HepG2 (cell line): ENCODE results near the gene KIAA0930. TPM values are rescaled to one million over a fixed set of nuclear protein-coding genes. Genes with fewer than 3 reads are reported as not detected.
A peak's percentile ranks its signal among the peaks of the same experiment; 100 is the strongest.

ENCODE experiments used
- ATAC-seq: fragments of 200-7000 bp; cut with Tn5 transposase; 3 replicates; pipeline ENCODE4 v1.9.1; 2020; ENCODE audit warnings: mild to moderate bottlenecking, moderate library complexity
- BruUV-seq: library from RNA; stranded (reverse); fragments of 400-500 nt; replicated peaks from 2 replicates; lab custom pipeline; 2021; lab: Mats Ljungman, UMichigan
- CTCF ChIA-PET: fragments of 300-600 bp; formaldehyde crosslinking; extraction: SDS; loops from one replicate; lab custom pipeline; 2021; ENCODE audit warnings: low total read pairs, inconsistent platforms, low intra/inter-chr PET ratio; lab: Yijun Ruan, JAX
- POLR2A ChIA-PET: fragments of 350-600 bp; sonication (Branson Sonifier 250); formaldehyde crosslinking; loops from one replicate; lab custom pipeline; 2020; ENCODE audit warnings: antibody characterized with exemption, inconsistent platforms; lab: Yijun Ruan, JAX
- DNase-seq: peaks from one replicate; pipeline ENCODE4 v3.0.0-alpha.2; 2015; ENCODE audit warnings: low spot score
- FAIRE-seq: peaks from 3 replicates; lab custom pipeline; 2011; peaks lifted over from hg19 to GRCh38; lab: Jason Lieb, UNC
- H2AFZ ChIP-seq: one replicate; pipeline ENCODE4 v1.6.1; 2011; ENCODE audit warnings: low read length, inconsistent platforms
- H3K27ac ChIP-seq: fragments of 300-600 bp; 3 replicates; pipeline ENCODE4 v1.8.0; 2011; ENCODE audit warnings: mixed run types, mild to moderate bottlenecking, mixed read lengths, low read length, inconsistent platforms; ENCODE audit not compliant: insufficient read depth; ENCODE audit errors: extremely low read length
- H3K27me3 ChIP-seq, 2 experiments: fragments of 200-600 bp in 1 of 2; 2 replicates in 1 of 2; 3 replicates in 1 of 2; pipeline versions ENCODE4 v1.6.0 to v1.8.0; 2011; ENCODE audit warnings: low read length in 2 of 2, mild to moderate bottlenecking in 2 of 2, moderate library complexity in 2 of 2, inconsistent platforms in 1 of 2; ENCODE audit not compliant: insufficient read depth in 2 of 2, control insufficient read depth in 1 of 2
- H3K36me3 ChIP-seq, 2 experiments: fragments of 200-600 bp in 1 of 2; replicated peaks in 1 of 2; 2 replicates in 1 of 2; 3 replicates in 1 of 2; pipeline versions ENCODE4 v1.5.1 to v1.8.0; 2011; ENCODE audit warnings: low read length in 2 of 2, inconsistent platforms in 1 of 2; ENCODE audit not compliant: insufficient read depth in 2 of 2, control insufficient read depth in 1 of 2
- H3K4me1 ChIP-seq: 2 replicates; pipeline ENCODE4 v1.5.1; 2012; ENCODE audit warnings: low read length, inconsistent platforms; ENCODE audit not compliant: insufficient read depth
- H3K4me2 ChIP-seq: 2 replicates; pipeline ENCODE4 v1.6.0; 2011; ENCODE audit warnings: low read depth, low read length, inconsistent platforms
- H3K4me3 ChIP-seq, 3 experiments: fragments of 200-600 bp in 1 of 3; sonication (generic), shearing (Covaris generic) in 1 of 3; replicated peaks in 1 of 3; 2 replicates each; pipeline ENCODE4 v1.5.1; 2011 to 2016; ENCODE audit warnings: low read length in 3 of 3, inconsistent platforms in 2 of 3, low read depth in 2 of 3, mild to moderate bottlenecking in 2 of 3, control low read depth in 1 of 3, mixed read lengths in 1 of 3; ENCODE audit not compliant: insufficient read depth in 1 of 3
- H3K79me2 ChIP-seq: one replicate; pipeline ENCODE4 v1.6.1; 2011; ENCODE audit warnings: low read length, inconsistent platforms; ENCODE audit not compliant: insufficient read depth
- H3K9ac ChIP-seq: 2 replicates; pipeline ENCODE4 v1.6.0; 2011; ENCODE audit warnings: mild to moderate bottlenecking, low read depth, low read length, inconsistent platforms; ENCODE audit not compliant: insufficient read depth
- H3K9me3 ChIP-seq: 2 replicates; pipeline ENCODE4 v1.5.1; 2012; ENCODE audit warnings: mild to moderate bottlenecking, low read length
- H4K20me1 ChIP-seq: 2 replicates; pipeline ENCODE4 v1.6.0; 2011; ENCODE audit warnings: inconsistent platforms, mild to moderate bottlenecking, low read length, moderate library complexity; ENCODE audit not compliant: insufficient read depth
- BORCS8-MEF2B ChIP-seq: sonication (generic); formaldehyde crosslinking; IDR thresholded peaks from 2 replicates; pipeline ENCODE4 v1.8.0; 2022; ENCODE audit warnings: mild to moderate bottlenecking, missing genetic modification reagents
- HDAC1 ChIP-seq: sonication (generic); formaldehyde crosslinking; IDR thresholded peaks from 2 replicates; pipeline ENCODE4 v1.5.1; 2020; ENCODE audit warnings: mild to moderate bottlenecking, missing genetic modification reagents
- HNRNPK ChIP-seq: fragments of 200-400 bp; formaldehyde crosslinking; IDR thresholded peaks from 2 replicates; pipeline ENCODE4 v1.6.1; 2018; ENCODE audit warnings: low read length, low read depth, moderate library complexity, mild to moderate bottlenecking; ENCODE audit not compliant: poor library complexity, severe bottlenecking
- HOXD1 ChIP-seq: sonication (generic); formaldehyde crosslinking; IDR thresholded peaks from 2 replicates; pipeline ENCODE4 v1.5.0; 2020; ENCODE audit warnings: missing genetic modification reagents
- MIER3 ChIP-seq: IDR thresholded peaks from 2 replicates; pipeline ENCODE4 v1.6.1; 2016; ENCODE audit warnings: missing compliant biosample characterization, borderline replicate concordance
- NONO ChIP-seq, 2 experiments: fragments of 450-650 bp in 1 of 2; sonication (generic) in 1 of 2; formaldehyde crosslinking in 1 of 2; IDR thresholded peaks in 1 of 2; conservative IDR thresholded peaks in 1 of 2; 2 replicates each; pipeline versions ENCODE4 v1.6.1 to v1.8.0; 2017 to 2022; ENCODE audit warnings: mild to moderate bottlenecking in 1 of 2, missing genetic modification reagents in 1 of 2, moderate library complexity in 1 of 2
- SALL2 ChIP-seq: sonication (generic); formaldehyde crosslinking; IDR thresholded peaks from 2 replicates; pipeline ENCODE4 v1.8.1; 2023; ENCODE audit warnings: mild to moderate bottlenecking, missing genetic modification reagents, inconsistent platforms
- SPEN ChIP-seq: sonication (generic); formaldehyde crosslinking; IDR thresholded peaks from 2 replicates; pipeline ENCODE4 v1.5.1; 2020; ENCODE audit warnings: low read depth, mild to moderate bottlenecking, missing genetic modification reagents
- XRCC5 ChIP-seq: fragments of 200-400 bp; formaldehyde crosslinking; optimal IDR thresholded peaks from 2 replicates; pipeline ENCODE3; 2017; ENCODE audit warnings: mild to moderate bottlenecking, low read length
- ZBTB8A ChIP-seq: sonication (generic); formaldehyde crosslinking; IDR thresholded peaks from 2 replicates; pipeline ENCODE4 v1.4.0; 2020; ENCODE audit warnings: mild to moderate bottlenecking, low read depth, missing genetic modification reagents, borderline replicate concordance
- ZNF263 ChIP-seq: sonication (generic); formaldehyde crosslinking; IDR thresholded peaks from 2 replicates; pipeline ENCODE4 v1.4.0; 2020; ENCODE audit warnings: missing genetic modification reagents
- ZNF451 ChIP-seq: sonication (generic); formaldehyde crosslinking; IDR thresholded peaks from 2 replicates; pipeline ENCODE4 v1.5.0; 2020; ENCODE audit warnings: mild to moderate bottlenecking, missing genetic modification reagents
- ZNF558 ChIP-seq: sonication (generic); formaldehyde crosslinking; IDR thresholded peaks from 2 replicates; pipeline ENCODE4 v1.9.0; 2022; ENCODE audit warnings: mild to moderate bottlenecking, missing genetic modification reagents, borderline replicate concordance
- ZNF766 ChIP-seq: sonication (generic); formaldehyde crosslinking; IDR thresholded peaks from 2 replicates; pipeline ENCODE4 v1.5.0; 2020; ENCODE audit warnings: missing genetic modification reagents, borderline replicate concordance
- ZNF777 ChIP-seq: sonication (generic); formaldehyde crosslinking; IDR thresholded peaks from 2 replicates; pipeline ENCODE4 v1.4.0; 2020; ENCODE audit warnings: missing genetic modification reagents
- WGBS: methylation state at CpG from one replicate; pipeline ENCODE4 v1.1.6; 2017; ENCODE audit warnings: low lambda C conversion rate; 5-methylcytosine and 5-hydroxymethylcytosine counted together
- in situ Hi-C: cut with HindIII; loops from 2 replicates; pipeline ENCODE4 v1.10.0; 2017; ENCODE audit warnings: low pct_unique_long_range_greater_than_20kb; ENCODE audit not compliant: extremely low pct_ligation_motif_present
- intact Hi-C: fragments of 100-400 bp; cut with micrococcal nuclease; formaldehyde crosslinking; loops from one replicate; pipeline ENCODE4 v1.10.0; 2022; ENCODE audit not compliant: unreplicated experiment
- polyA plus RNA-seq, 8 experiments: library from polyadenylated mRNA; depleted of rRNA in 3 of 8; stranded (reverse) in 7 of 8; unstranded in 1 of 8; fragments of >200 nt; fragmentation: Illumina TruSeq in 4 of 8; extraction: Trizol in 4 of 8; gene quantifications; 2 replicates each; pipeline versions ENCODE4 v1.2.1 to v1.2.3, GENCODE V29; 2011 to 2016; ENCODE audit warnings: low read depth in 4 of 8, missing spikeins in 1 of 8, mixed read lengths in 1 of 8; ENCODE audit not compliant: insufficient read depth in 1 of 8
- total RNA-seq, 5 experiments: library from RNA; depleted of rRNA; stranded (reverse); fragments of >200 nt; fragmentation: Illumina TruSeq; extraction: Trizol; gene quantifications; 2 replicates each; pipeline ENCODE4 v1.2.3, GENCODE V29; 2016; ENCODE audit warnings: low read depth in 1 of 5
- TF ChIP-seq, protein P1 (sequence below): sonication (generic); formaldehyde crosslinking; IDR thresholded peaks from 2 replicates; pipeline ENCODE4 v1.4.0; 2020; ENCODE audit warnings: missing genetic modification reagents
- TF ChIP-seq, protein P2 (sequence below): IDR thresholded peaks from 2 replicates; pipeline ENCODE4 v1.6.1; 2016; ENCODE audit warnings: missing biosample characterization, missing genetic modification reagents, low read depth

Gene KIAA0930
- total and polyA plus RNA-seq, 2 of the 13 experiments (the other 11 are each of a cell fraction or from before 2014, with no cell fraction given) = 27.0 to 38.2 TPM

DNA sequence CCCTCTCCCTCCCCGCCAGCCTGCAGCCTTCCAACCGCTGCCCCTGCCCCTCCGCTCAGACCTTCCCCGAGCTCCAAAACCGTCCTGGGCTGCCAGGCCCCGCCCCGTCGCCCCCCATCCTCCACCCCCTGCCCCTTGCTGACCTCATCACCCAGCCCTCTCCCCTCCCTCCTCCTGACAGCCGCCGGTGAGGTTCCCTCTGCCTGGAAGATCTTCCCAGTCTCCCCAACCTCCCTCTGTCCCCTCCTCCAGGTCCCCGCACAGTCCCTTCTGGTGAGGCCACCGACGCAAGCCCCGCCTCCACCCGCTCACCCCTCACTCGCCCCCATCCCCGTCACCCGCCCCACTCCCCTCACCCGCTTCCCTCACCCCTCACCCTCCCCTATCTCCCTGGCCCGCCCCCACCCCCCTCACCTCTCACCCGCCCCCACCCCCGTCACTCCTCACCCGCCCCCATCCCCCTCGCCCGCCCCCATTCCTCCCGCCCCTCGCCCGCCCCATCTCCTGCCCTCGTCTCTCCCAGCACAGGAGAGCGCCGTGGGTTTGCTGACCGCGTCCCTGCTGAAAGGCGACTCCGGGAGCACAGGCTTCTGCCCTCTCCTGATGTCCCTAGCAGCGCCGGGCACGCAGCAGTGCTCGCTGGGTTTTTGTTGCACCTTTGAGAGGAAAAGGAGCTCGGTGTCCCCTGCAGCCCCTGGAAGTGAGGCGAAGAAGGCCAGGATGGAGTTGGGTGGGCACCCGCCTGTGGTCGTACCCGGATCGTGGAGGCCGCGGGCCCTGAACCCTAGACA, 27.7 kb upstream of the KIAA0930 start:
- no TSS peak for BruUV-seq
- in situ Hi-C loops = loop anchor here (5.0 kb wide), 2 partner anchors 164 to 284 kb away; no protein-coding TSS in a partner anchor
- TF ChIP-seq BORCS8-MEF2B (CRISPR knock-in tag) (no peak), ZBTB8A (no peak), SALL2 (CRISPR knock-in tag) (no peak), HOXD1 (CRISPR knock-in tag) (0 out of 2 replicates have a peak, but pooled peaks have one; percentile 29), ZNF766 (CRISPR knock-in tag) (no peak), XRCC5 (no peak), HDAC1 (CRISPR knock-in tag) (peak; percentile 23; the same call in 1 of the 2 replicates), ZNF451 (0 out of 2 replicates have a peak, but pooled peaks have one; percentile 22), SPEN (CRISPR knock-in tag) (no peak), MIER3 (CRISPR knock-in tag) (no peak), ZNF558 (CRISPR knock-in tag) (0 out of 2 replicates have a peak, but pooled peaks have one; percentile 10), HNRNPK (peak; percentile 64), NONO (IDR thresholded peaks at IDR 0.05) (no peak), NONO (CRISPR knock-in tag; conservative IDR thresholded peaks at IDR 0.05) (no peak), ZNF263 (CRISPR knock-in tag) (peak; percentile 80), ZNF777 (CRISPR knock-in tag) (peak; percentile 40; the same call in 1 of the 2 replicates)
- TF ChIP-seq, protein P1, sequence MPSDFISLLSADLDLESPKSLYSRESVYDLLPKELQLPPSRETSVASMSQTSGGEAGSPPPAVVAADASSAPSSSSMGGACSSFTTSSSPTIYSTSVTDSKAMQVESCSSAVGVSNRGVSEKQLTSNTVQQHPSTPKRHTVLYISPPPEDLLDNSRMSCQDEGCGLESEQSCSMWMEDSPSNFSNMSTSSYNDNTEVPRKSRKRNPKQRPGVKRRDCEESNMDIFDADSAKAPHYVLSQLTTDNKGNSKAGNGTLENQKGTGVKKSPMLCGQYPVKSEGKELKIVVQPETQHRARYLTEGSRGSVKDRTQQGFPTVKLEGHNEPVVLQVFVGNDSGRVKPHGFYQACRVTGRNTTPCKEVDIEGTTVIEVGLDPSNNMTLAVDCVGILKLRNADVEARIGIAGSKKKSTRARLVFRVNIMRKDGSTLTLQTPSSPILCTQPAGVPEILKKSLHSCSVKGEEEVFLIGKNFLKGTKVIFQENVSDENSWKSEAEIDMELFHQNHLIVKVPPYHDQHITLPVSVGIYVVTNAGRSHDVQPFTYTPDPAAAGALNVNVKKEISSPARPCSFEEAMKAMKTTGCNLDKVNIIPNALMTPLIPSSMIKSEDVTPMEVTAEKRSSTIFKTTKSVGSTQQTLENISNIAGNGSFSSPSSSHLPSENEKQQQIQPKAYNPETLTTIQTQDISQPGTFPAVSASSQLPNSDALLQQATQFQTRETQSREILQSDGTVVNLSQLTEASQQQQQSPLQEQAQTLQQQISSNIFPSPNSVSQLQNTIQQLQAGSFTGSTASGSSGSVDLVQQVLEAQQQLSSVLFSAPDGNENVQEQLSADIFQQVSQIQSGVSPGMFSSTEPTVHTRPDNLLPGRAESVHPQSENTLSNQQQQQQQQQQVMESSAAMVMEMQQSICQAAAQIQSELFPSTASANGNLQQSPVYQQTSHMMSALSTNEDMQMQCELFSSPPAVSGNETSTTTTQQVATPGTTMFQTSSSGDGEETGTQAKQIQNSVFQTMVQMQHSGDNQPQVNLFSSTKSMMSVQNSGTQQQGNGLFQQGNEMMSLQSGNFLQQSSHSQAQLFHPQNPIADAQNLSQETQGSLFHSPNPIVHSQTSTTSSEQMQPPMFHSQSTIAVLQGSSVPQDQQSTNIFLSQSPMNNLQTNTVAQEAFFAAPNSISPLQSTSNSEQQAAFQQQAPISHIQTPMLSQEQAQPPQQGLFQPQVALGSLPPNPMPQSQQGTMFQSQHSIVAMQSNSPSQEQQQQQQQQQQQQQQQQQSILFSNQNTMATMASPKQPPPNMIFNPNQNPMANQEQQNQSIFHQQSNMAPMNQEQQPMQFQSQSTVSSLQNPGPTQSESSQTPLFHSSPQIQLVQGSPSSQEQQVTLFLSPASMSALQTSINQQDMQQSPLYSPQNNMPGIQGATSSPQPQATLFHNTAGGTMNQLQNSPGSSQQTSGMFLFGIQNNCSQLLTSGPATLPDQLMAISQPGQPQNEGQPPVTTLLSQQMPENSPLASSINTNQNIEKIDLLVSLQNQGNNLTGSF (CRISPR knock-in tag) = no peak
- TF ChIP-seq, protein P2, sequence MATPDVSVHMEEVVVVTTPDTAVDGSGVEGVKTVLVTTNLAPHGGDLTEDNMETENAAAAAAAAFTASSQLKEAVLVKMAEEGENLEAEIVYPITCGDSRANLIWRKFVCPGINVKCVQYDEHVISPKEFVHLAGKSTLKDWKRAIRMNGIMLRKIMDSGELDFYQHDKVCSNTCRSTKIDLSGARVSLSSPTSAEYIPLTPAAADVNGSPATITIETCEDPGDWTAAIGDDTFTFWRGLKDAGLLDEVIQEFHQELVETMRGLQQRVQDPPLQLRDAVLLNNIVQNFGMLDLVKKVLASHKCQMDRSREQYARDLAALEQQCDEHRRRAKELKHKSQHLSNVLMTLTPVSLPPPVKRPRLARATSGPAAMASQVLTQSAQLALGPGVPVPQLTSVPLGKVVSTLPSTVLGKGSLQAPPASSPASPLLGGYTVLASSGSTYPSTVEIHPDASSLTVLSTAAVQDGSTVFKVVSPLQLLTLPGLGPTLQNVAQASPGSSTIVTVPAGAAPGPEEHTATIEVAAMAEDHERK (CRISPR knock-in tag) = no peak

More for the DNA sequence above, 27.7 kb upstream of the KIAA0930 start:
- no peak overlapping the region for H3K27ac ChIP-seq
- H3K9ac ChIP-seq = peak overlapping the region; percentile 46; the same call in 1 of the 2 replicates
- no peak for DNase-seq
- 3% methylated on average over 38 of the region's 47 CpGs for WGBS
- H3K4me3 ChIP-seq = peak overlapping the region; percentile 75 to 85 (median 81)
- H3K9me3 ChIP-seq = no peaks in the 10 kb centered on the region
- ChIA-PET CTCF (interaction anchor here (1.1 to 2.5 kb wide), 5 partner anchors 17 to 286 kb away, joined by 3 to 22 read pairs (median 6); no protein-coding TSS in a partner anchor), POLR2A (no interaction called here)
- no peak overlapping the region for H2AFZ ChIP-seq
- no peak for FAIRE-seq
- no peaks in the 10 kb centered on the region for H4K20me1 ChIP-seq
- peak overlapping the region; percentile 99 for H3K4me2 ChIP-seq
- H3K36me3 ChIP-seq = no peaks in the 10 kb centered on the region
- intact Hi-C loops = loop anchor here (2.0 to 10.0 kb wide), 3 partner anchors 42 to 286 kb away; no protein-coding TSS in a partner anchor
- ATAC-seq = peak; percentile 11; the same call in 1 of the 3 replicates
- no peaks in the 10 kb centered on the region; a peak in 1 of 5 replicates for H3K27me3 ChIP-seq
- peaks cover 16% of the 10 kb centered on the region for H3K79me2 ChIP-seq
- H3K4me1 ChIP-seq = peaks cover 49% of the 10 kb centered on the region
